HG03097 (cell line): ENCODE measurements around the gene MRPL33.

Experiments
- ATAC-seq: cut with Tn5 transposase; IDR thresholded peaks from one replicate; pipeline ENCODE4 v1.9.1; 2021; ENCODE audit not compliant: unreplicated experiment, low FRiP score

MRPL33 gene

GRCh38 chr2:27806311-27807059 lies 35.0 kb downstream of the MRPL33 start:
- ATAC-seq: no peak

GRCh38 chr2:27807476-27807875 lies 36.0 kb downstream of the MRPL33 start:
- ATAC-seq: no peak

- ATAC-seq: no peak
Measured at GRCh38 chr2:27808418-27808817, 36.9 kb downstream of the MRPL33 start.

- no peak for ATAC-seq
Measured at GRCh38 chr2:27808984-27809383, 37.5 kb downstream of the MRPL33 start.

- ATAC-seq: no peak
Measured at GRCh38 chr2:27809761-27810241, 38.3 kb downstream of the MRPL33 start.

- no peak for ATAC-seq
Measured at GRCh38 chr2:27810455-27810854, 38.9 kb downstream of the MRPL33 start.

- no peak for ATAC-seq
Measured at GRCh38 chr2:27811768-27812167, 40.2 kb downstream of the MRPL33 start.

GRCh38 chr2:27814758-27815157 lies 43.2 kb downstream of the MRPL33 start:
- no peak for ATAC-seq

GRCh38 chr2:27815860-27816438 lies 44.4 kb downstream of the MRPL33 start:
- ATAC-seq: no peak

GRCh38 chr2:27822049-27822448 lies 50.5 kb downstream of the MRPL33 start:
- ATAC-seq: no peak

GRCh38 chr2:27823135-27823534 lies 51.6 kb downstream of the MRPL33 start:
- no peak for ATAC-seq

GRCh38 chr2:27823569-27823968 lies 52.0 kb downstream of the MRPL33 start:
- no peak for ATAC-seq

GRCh38 chr2:27824401-27824800 lies 52.9 kb downstream of the MRPL33 start:
- ATAC-seq: no peak

- ATAC-seq: no peak
Measured at GRCh38 chr2:27828305-27828704, 56.8 kb downstream of the MRPL33 start.
